Activated naive CD8-positive, alpha-beta T cell (primary cell): ENCODE results near the gene AICDA.
A peak's percentile ranks its signal among the peaks of the same experiment; 100 is the strongest.
"Not testable (repeated sequence)": the region's sequence is repeated elsewhere in the genome, so short reads cannot be mapped to it uniquely, and the experiment has no call there.

Source experiments
- H3K27ac Mint-ChIP-seq: one replicate; pipeline ENCODE4 v1.8.0; 2021; ENCODE audit warnings: mixed read lengths
- H3K27me3 Mint-ChIP-seq: one replicate; pipeline ENCODE4 v1.8.0; 2021; ENCODE audit warnings: mixed read lengths
- H3K36me3 Mint-ChIP-seq: one replicate; pipeline ENCODE4 v1.8.0; 2021; ENCODE audit warnings: mixed read lengths
- H3K4me1 Mint-ChIP-seq: one replicate; pipeline ENCODE4 v1.8.0; 2021; ENCODE audit warnings: low read depth, mixed read lengths
- H3K4me3 Mint-ChIP-seq: one replicate; pipeline ENCODE4 v1.8.0; 2021; ENCODE audit warnings: mild to moderate bottlenecking, mixed read lengths
- H3K9me3 Mint-ChIP-seq: one replicate; pipeline ENCODE4 v1.8.0; 2021; ENCODE audit warnings: low read depth, mixed read lengths

Gene AICDA

GRCh38 chr12:8590842-8591545 lies 21.7 kb downstream of the AICDA start:
- H3K4me3 Mint-ChIP-seq = no peak overlapping the region
- H3K27ac Mint-ChIP-seq = no peak overlapping the region

DNA sequence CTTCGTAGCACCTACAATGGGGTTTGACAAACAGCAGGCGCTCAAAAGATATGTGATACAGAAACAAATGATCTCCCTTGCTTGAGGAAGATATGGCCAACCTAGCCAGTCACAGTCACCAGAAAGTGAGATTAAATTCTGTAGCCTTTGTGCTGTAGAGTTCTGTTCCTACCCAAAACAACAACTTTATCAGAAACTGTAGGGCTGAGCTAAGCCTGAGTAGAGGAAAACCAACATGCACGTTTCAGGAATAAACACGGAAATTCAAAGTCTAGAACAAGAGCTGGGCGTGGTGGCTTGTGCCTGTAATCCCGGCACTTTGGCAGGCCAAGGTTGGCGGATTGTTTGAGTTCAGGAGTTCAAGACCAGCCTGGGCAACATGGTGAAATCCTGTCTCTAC lies 23.0 kb downstream of the AICDA start:
- no peak overlapping the region for H3K27ac Mint-ChIP-seq
- peaks cover 8% of the 10 kb centered on the region for H3K4me1 Mint-ChIP-seq
- no peaks in the 10 kb centered on the region for H3K27me3 Mint-ChIP-seq
- H3K4me3 Mint-ChIP-seq = no peak overlapping the region
- H3K36me3 Mint-ChIP-seq = no peaks in the 10 kb centered on the region
- no peaks in the 10 kb centered on the region for H3K9me3 Mint-ChIP-seq

More at GRCh38 chr12:8590842-8591545, 21.7 kb downstream of the AICDA start:
- Mint-ChIP-seq H3K4me1 (peaks cover 8% of the 10 kb centered on the region), H3K27me3 (no peaks in the 10 kb centered on the region), H3K9me3 (no peaks in the 10 kb centered on the region), H3K36me3 (no peaks in the 10 kb centered on the region)

DNA sequence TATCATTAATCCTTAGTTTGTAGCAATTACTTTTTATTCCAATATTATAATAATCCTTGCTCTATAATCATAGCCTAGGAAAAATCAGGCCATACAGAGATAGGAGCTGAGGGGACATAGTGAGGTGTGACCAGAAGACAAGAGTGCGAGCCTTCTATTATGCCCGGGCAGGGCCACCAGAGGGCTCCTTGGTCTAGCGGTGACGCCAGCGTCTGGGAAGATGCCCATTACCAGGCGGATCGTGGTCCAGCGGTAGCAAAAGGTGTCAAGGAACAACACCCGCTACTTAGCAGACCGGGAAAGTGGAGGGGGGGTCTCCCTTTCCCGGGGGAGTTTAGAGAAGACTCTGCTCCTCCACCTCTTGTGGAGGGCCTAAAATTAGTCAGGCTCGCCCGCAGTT lies 28.2 kb downstream of the AICDA start:
- not testable (repeated sequence) for H3K27ac Mint-ChIP-seq, H3K9me3 Mint-ChIP-seq, H3K4me1 Mint-ChIP-seq

GRCh38 chr12:8584004-8584403 lies 28.7 kb downstream of the AICDA start:
- Mint-ChIP-seq H3K27ac (no peak overlapping the region), H3K4me1 (no peaks in the 10 kb centered on the region), H3K4me3 (no peak overlapping the region), H3K9me3 (no peaks in the 10 kb centered on the region), H3K27me3 (no peaks in the 10 kb centered on the region), H3K36me3 (no peaks in the 10 kb centered on the region)

More for the DNA sequence above, 28.2 kb downstream of the AICDA start:
- H3K36me3 Mint-ChIP-seq, H3K4me3 Mint-ChIP-seq, H3K27me3 Mint-ChIP-seq: not testable (repeated sequence)

- Mint-ChIP-seq H3K9me3 (no peaks in the 10 kb centered on the region), H3K36me3 (no peaks in the 10 kb centered on the region), H3K27me3 (no peaks in the 10 kb centered on the region), H3K27ac (no peak overlapping the region), H3K4me1 (no peaks in the 10 kb centered on the region), H3K4me3 (no peak overlapping the region)
Measured at GRCh38 chr12:8581098-8581784, 31.4 kb downstream of the AICDA start.

GRCh38 chr12:8577879-8578278 lies 34.8 kb downstream of the AICDA start:
- Mint-ChIP-seq H3K9me3 (no peaks in the 10 kb centered on the region), H3K4me3 (no peak overlapping the region), H3K4me1 (peaks cover under 1% of the 10 kb centered on the region), H3K27ac (no peak overlapping the region), H3K36me3 (no peaks in the 10 kb centered on the region), H3K27me3 (peaks cover 3% of the 10 kb centered on the region)

DNA sequence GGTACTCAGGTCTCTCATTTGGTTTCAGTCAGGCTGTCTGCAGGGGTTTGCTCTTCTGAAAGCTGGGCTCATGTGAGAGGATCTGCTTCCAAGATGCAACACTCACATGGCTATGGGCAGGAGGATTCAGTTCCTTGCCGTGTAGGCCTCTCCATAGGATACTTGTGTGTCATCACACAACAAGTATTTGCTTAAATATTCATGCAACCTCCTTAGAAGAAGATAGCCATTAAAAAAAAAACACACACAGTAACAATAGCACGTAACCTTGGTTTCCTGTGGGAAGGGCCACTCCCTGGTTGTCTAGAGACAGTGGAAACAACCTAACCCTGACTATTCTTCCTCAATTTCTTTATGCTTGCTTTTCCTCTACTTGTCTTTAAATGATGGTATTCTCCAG lies 40.2 kb downstream of the AICDA start:
- Mint-ChIP-seq H3K27ac (no peak overlapping the region), H3K27me3 (peaks cover 3% of the 10 kb centered on the region), H3K4me1 (peaks cover 10% of the 10 kb centered on the region), H3K4me3 (peak overlapping the region; percentile 6), H3K9me3 (no peaks in the 10 kb centered on the region), H3K36me3 (no peaks in the 10 kb centered on the region)

DNA sequence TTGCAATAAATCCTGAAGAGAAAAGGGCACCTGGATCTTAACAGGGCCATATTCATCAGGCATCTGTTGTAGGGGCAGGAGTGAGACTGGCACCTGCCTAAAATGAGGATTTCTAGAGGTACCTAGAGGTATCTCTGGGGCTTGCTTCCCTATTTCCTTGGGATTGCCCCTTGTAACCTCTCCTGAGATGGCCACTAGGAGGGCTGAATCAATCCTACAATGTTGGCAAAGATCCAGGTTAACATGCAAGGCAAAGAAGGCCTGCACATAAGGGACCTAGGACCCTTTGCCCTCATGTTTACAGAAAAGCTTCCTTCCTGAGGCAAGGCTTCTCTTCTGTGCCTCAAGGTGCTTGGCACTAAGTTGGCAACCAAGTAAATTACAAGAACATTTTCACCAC lies 46.1 kb downstream of the AICDA start:
- peaks cover 10% of the 10 kb centered on the region for H3K36me3 Mint-ChIP-seq
- peaks cover 1% of the 10 kb centered on the region for H3K27me3 Mint-ChIP-seq
- no peak overlapping the region for H3K4me3 Mint-ChIP-seq
- H3K9me3 Mint-ChIP-seq = peaks cover 16% of the 10 kb centered on the region
- H3K27ac Mint-ChIP-seq = no peak overlapping the region
- no peaks in the 10 kb centered on the region for H3K4me1 Mint-ChIP-seq

DNA sequence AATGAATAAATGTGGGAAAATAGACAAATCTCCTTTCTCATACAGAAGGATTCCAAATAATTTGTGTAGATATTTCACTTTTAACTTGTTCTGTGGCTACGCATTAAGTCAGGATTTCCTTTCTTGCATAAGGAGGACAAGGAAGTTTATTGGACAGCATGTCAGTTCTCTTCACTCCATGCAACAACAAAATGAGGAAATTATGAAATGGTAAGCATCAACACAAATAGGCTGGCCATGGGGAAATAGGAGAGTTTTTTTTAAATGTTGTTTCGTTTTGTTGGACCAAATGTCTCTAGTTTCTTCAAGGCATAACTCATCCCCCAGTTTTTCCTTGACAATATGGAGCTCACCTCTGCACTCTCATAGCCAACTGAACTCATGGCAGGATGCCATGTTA lies 46.6 kb downstream of the AICDA start:
- H3K27ac Mint-ChIP-seq, H3K27me3 Mint-ChIP-seq, H3K4me1 Mint-ChIP-seq, H3K4me3 Mint-ChIP-seq: not testable (repeated sequence)
- peaks cover 10% of the 10 kb centered on the region for H3K36me3 Mint-ChIP-seq
- peaks cover 21% of the 10 kb centered on the region for H3K9me3 Mint-ChIP-seq

- Mint-ChIP-seq H3K27ac (no peak overlapping the region), H3K36me3 (peaks cover 10% of the 10 kb centered on the region)
Measured at GRCh38 chr12:8564656-8565055, 48.0 kb downstream of the AICDA start.

DNA sequence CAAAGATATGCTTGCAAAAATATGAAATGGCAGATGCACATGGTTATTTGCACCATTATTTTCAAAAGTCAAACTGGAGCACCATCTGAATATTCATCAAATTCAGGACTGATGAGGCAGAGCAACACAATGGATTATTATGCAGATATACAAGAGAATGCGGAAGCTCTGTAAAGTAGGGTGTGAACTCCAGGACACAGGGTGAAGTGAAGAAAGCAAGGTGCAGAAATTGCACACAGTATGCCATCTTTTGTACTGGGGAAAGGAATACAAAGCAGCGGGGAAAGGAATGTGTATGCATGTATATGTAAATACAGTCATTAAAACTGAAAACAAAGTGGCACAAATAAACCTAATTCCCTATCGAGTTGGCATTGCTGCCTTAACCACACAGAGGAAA lies 49.3 kb downstream of the AICDA start:
- Mint-ChIP-seq H3K4me1 (no peaks in the 10 kb centered on the region), H3K9me3 (peaks cover 21% of the 10 kb centered on the region), H3K36me3 (peaks cover 10% of the 10 kb centered on the region), H3K27me3 (peaks cover 1% of the 10 kb centered on the region), H3K4me3 (no peak overlapping the region), H3K27ac (no peak overlapping the region)

More at GRCh38 chr12:8564656-8565055, 48.0 kb downstream of the AICDA start:
- no peak overlapping the region for H3K4me3 Mint-ChIP-seq
- no peaks in the 10 kb centered on the region for H3K4me1 Mint-ChIP-seq
- H3K9me3 Mint-ChIP-seq = peaks cover 21% of the 10 kb centered on the region
- peaks cover 1% of the 10 kb centered on the region for H3K27me3 Mint-ChIP-seq

DNA sequence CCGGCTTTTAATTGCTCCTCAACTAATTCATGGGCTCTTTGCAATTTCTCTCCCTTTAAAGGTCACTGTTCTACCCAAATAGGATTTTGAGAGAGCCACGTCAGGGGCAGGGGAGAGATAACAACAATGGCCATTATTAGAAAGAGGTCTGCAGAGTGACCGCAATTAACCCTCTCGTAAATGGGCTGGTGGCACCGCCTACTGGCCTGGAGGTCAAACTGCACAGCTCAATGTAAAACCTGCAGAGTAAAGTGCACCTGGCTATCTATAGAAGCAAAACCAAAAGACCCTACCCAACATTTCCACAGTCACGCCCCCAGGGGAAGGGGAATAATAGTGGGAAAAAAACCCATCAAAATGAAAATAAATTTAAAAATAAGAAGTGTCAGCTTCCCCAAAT lies 50.3 kb downstream of the AICDA start:
- peaks cover 1% of the 10 kb centered on the region for H3K27me3 Mint-ChIP-seq
- H3K9me3 Mint-ChIP-seq = peaks cover 20% of the 10 kb centered on the region
- peaks cover 9% of the 10 kb centered on the region for H3K36me3 Mint-ChIP-seq
- no peak overlapping the region for H3K27ac Mint-ChIP-seq
- no peak overlapping the region for H3K4me3 Mint-ChIP-seq
- H3K4me1 Mint-ChIP-seq = no peaks in the 10 kb centered on the region

DNA sequence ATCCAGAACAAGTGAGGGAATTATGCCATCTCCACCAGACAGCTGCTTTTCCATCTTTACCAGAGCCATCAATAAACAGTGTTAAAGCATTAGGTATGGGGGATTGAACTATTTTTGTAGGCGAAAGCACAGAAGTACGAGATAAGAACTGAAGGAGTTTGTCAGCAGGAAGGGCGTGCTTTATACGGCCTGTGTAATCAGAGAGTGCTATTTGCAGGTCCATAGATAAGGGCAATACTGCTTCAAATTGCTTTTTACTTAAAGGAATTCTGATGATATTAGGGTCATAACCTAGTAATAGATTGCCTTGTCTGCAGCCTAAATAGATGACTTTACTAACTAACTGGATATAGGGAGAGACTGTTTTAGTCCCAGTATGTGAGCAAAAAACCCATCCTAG lies 51.6 kb downstream of the AICDA start:
- Mint-ChIP-seq H3K9me3 (peaks cover 17% of the 10 kb centered on the region), H3K27me3 (peaks cover 1% of the 10 kb centered on the region), H3K36me3 (peaks cover 7% of the 10 kb centered on the region), H3K27ac (no peak overlapping the region), H3K4me3 (no peak overlapping the region), H3K4me1 (no peaks in the 10 kb centered on the region)

DNA sequence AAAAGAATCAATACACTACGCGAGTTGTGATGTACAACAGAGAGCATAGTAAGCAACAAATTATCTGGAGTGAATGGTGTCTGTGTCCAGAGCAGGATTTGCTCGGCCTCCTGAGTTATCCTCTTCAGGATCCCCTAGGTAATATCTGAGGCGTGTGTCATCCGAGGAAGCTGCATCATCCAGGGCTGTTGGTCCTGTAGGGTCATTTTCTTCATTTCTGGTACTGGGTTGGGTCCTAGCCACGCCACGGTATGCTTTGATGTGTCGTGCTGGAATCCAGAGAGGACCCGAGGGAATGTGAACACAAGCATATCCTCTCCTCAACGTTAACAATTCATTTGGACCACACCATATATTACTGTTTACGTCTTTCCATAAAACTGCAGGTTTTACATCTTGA lies 53.0 kb downstream of the AICDA start:
- no peaks in the 10 kb centered on the region for H3K4me1 Mint-ChIP-seq
- H3K4me3 Mint-ChIP-seq = no peak overlapping the region
- peaks cover 17% of the 10 kb centered on the region for H3K9me3 Mint-ChIP-seq
- peaks cover 7% of the 10 kb centered on the region for H3K36me3 Mint-ChIP-seq
- no peaks in the 10 kb centered on the region for H3K27me3 Mint-ChIP-seq
- H3K27ac Mint-ChIP-seq = no peak overlapping the region

DNA sequence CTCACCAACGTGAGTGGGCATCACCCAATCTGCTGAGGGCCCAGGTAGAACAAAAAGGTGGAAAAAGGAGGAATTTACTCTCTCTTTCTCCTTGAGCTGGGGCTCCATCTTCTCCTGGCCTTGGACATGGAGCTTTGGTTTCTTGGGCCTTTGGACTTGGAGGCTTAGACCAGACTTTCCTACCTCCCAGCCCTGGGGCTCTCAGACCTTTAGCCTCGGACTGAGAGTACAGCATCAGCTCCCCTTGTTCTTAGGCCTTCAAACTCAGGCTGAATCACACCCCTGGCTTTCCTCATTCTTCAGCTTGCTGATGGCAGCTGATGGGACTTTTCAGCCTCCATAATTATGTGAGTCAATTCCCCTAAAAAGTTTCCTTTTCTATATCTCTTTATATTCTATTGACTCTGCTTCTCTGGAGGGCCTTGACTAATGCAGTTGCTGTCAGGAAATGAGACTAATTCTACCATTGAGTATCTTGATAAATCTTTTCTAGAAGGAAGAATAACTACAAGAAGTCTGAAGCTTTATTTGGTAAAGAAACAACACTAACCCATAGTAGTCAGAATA lies 56.0 kb downstream of the AICDA start:
- no peak overlapping the region for H3K4me3 Mint-ChIP-seq
- H3K4me1 Mint-ChIP-seq = no peaks in the 10 kb centered on the region
- H3K27me3 Mint-ChIP-seq = no peaks in the 10 kb centered on the region
- peaks cover 6% of the 10 kb centered on the region for H3K9me3 Mint-ChIP-seq
- H3K36me3 Mint-ChIP-seq = no peaks in the 10 kb centered on the region
- H3K27ac Mint-ChIP-seq = no peak overlapping the region
